Tibial nerve (tissue), 4 donors: ENCODE measurements around the gene MSMP.

Experiments used
- CTCF ChIP-seq, 5 experiments: fragments of 200-600 bp in 3 of 5; fragments of 450-650 bp in 2 of 5; sonication (generic) in 3 of 5; IDR thresholded peaks; one replicate each; pipeline ENCODE4 v1.5.1; 2016 to 2019; ENCODE audit warnings: antibody characterized with exemption in 5 of 5, mild to moderate bottlenecking in 3 of 5, moderate library complexity in 2 of 5
- EP300 ChIP-seq, 2 donors: sonication (generic); formaldehyde crosslinking; IDR thresholded peaks; one replicate each; pipeline ENCODE4 v1.6.1; 2017; ENCODE audit warnings: antibody characterized with exemption in 2 of 2, mild to moderate bottlenecking in 1 of 2
- POLR2A ChIP-seq, 2 donors: fragments of 450-650 bp; IDR thresholded peaks; one replicate each; pipeline ENCODE4 v1.6.1; 2017; ENCODE audit warnings: antibody characterized with exemption in 2 of 2, mild to moderate bottlenecking in 2 of 2, moderate library complexity in 2 of 2

- TF ChIP-seq CTCF (IDR thresholded peaks at IDR 0.05) (no peak), POLR2A (IDR thresholded peaks at IDR 0.05) (no peak), EP300 (IDR thresholded peaks at IDR 0.05) (no peak)
Observed at GRCh38 chr9:35713578-35713977, 40.5 kb downstream of the MSMP start.
